NCI-H69 (cell line): ENCODE measurements around the gene NSUN3.
A peak's percentile ranks its signal among the peaks of the same experiment; 100 is the strongest.

Source experiments
- DNase-seq: peaks from one replicate; lab custom pipeline; 2025; lab: John Stamatoyannopoulos, UW

NSUN3 gene

DNA sequence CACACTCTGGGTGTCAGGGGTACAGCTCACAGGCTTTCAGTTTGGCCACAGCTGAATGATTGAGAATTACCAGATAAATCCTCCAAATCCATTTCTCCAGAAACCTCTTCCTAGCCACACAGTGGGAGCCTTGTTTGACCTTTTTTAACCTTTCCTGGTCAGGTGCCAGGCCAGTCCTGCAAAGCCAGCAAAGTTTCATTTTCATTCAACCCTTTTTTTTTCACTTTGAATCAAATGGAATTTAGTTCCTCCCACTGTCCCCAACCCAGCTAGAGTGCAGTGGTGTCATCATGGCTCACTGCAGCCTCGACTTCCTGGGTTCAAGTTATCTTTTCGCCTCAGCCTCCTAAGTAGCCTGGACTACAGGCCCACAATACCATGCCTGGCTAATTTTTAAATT lies 67.8 kb downstream of the NSUN3 start:
- DNase-seq = no peak

DNA sequence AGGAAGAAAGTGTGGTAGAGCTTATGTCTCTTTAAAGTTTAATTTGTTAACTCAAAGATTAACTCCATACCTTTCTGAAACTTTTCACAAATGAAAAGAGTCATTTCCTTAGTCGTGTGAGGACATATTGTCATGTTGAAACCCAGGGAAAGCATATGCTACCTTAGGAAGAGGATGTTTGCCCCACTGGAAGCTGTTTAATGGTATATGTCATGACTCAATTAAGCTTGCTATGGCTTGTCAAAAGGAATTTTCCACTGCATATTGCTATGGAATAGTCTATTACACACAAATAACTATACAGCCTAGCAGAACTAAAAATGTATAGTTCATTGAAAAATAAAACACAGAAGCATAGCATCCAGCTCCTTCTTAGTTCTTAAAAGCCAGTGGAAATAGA lies 69.9 kb downstream of the NSUN3 start:
- no peak for DNase-seq

DNA sequence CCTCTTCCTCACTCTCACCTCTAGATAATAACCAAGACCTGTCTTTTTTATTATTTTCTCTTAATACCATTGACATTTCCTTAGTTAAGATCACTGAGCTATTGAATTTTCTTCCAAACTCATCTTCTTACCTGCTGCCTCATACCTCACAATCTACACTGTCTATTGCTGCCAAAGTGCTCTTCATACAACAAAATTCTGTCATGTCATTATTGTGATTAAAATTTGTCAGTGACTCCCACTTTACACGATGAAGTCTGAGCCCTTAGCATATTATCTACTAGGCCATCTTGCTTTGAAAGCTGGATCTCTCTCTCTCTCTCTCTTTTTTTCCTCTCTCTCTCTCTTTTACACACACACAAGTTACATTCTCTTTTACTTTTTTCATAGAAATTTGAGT lies 73.3 kb downstream of the NSUN3 start:
- DNase-seq = no peak

DNA sequence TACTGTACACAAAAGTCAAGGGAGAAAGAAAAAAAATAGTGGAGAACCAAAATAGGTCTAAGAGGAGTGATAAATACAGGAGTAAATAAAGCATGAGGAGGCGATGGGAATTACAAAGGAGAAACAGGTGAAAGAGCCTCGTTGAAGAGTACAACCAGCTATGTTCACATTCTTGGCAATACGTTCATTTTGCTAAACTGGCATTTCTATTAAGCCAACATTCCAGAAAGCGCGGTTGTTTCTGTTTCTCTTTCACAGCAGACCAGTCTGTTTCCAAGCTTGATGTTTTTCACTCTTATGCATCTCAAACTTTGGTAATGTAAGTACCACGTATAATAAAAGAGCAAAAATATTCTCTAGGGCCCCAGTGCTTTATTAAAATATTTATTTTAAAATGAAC lies 74.5 kb downstream of the NSUN3 start:
- no peak for DNase-seq

DNA sequence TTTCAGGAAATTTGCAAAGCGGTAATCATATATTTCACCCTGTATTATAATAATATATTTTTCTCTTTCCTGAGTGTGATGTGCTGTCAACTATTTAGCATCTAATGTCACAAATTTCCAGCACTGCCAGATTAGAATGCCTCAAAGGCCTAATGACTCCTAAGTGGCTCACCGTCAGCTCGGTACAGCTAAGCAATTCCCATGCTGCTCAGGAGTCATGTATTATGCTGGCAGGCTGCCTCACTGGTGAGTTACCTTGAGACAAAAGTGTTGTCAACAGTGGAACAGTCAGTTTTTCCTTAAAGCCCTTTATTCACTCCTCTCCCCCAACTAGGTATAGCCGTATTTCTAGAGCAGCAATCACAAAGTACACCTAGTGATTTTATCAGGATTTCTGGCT lies 83.6 kb downstream of the NSUN3 start:
- DNase-seq = peak; percentile 1

DNA sequence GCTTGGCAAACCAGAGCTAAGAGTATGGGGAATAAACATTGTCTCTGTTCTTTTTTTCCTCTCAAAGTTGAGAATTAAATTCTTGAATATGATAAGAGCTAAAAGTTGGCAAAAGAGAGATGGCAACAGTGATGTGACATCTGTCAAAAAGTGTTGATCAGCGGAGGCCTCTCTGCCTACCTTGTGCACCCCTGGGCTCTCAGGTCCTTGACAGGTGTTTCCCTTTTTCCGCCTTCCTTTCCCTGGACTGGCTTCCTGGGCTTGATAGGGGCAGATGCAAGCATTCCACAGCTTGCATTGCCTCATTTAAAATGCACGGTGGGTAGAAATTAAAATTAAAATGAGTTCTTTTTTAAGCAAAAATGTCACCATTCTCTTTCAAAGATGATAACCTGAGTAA lies 84.2 kb downstream of the NSUN3 start:
- no peak for DNase-seq

DNA sequence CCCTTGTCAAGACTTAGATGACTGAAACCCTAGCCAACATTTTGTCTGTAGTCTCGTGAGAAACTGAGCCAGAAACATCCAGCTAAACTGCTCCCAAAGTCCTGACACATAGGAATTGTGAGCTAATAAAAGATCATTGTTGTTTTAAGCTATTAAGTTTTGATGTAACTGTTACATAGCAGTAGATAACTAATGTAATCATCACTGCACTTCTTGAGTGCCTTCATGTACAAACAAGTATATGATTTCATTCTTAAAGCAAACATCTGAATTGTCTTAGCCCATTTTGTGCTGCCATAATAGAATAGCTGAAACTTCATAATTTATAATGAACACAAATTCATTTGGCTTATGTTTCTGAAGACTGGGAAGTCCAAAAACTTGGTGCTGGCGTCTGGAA lies 87.3 kb downstream of the NSUN3 start:
- no peak for DNase-seq

DNA sequence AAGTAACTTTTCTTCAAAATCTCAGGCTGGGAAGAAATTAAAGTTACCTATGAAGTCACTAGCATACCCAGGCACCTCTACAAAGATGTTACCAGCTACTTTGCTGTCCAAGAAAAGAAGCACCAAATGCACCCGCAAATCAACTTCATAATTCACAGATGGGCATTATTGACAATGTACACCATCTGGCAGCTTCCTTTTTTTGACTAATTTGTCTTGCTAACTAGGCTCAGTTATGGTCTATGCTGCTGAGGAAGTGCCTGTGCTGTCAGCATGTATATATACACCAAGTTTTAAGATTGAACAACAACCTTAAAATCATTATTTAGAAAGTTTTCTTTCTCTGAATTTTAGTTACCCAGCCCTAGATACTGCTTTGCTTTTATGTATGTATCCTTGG lies 93.8 kb downstream of the NSUN3 start:
- peak; percentile 75 for DNase-seq

DNA sequence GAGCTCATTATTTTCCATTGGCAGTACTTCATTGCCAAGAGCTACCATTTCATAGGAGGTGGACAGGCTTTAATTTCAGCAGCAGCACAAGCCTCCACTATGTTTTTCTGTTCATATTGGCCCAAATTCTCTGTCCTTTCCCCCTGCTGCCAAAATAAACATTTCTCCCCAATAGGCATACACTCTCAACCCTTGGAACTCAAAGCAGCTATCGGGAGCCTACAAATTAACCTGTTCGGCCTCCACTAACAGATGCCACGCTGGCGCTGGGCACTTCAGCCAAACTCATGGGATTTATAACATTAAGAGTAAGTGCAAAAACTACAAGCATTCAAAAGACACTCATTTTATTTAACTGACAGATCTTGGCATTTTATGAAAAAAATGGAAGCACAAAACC lies 95.7 kb downstream of the NSUN3 start:
- DNase-seq = no peak

DNA sequence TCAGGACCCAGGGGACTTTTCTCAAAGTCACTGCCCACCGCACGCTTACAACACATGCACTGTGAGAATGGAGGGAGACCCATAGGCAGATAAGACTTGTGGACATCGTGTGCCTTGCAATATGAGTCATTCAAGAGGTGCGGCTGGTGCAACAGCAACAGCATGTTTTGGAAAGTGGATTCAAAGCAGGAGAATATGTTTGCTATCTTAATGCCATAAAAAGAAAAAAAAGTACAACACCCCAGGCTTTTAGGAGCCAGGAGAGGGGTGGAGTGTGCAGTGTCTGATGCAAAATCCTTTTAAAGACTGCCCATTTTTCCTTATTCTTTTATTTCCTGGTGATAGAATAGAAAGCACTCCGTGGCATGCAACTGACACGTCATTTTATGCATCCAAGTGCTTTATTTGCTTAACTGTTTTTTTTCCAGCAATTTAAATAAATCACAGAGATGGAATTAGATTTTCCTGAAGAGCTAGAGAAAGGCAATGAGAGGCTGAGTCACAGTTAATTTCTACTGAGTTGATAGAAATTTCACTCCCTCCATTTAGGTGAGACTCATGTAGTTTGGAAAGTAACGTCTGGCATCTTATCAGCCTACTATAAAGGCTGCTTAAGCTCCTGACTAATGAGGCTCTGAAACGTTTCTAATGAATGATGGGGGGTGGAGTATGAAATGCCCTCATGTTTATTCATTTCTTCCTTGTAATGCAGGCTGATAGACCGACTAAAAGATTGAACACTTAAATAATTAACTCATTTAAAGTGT lies 96.4 kb downstream of the NSUN3 start:
- peak; percentile 60 for DNase-seq

DNA sequence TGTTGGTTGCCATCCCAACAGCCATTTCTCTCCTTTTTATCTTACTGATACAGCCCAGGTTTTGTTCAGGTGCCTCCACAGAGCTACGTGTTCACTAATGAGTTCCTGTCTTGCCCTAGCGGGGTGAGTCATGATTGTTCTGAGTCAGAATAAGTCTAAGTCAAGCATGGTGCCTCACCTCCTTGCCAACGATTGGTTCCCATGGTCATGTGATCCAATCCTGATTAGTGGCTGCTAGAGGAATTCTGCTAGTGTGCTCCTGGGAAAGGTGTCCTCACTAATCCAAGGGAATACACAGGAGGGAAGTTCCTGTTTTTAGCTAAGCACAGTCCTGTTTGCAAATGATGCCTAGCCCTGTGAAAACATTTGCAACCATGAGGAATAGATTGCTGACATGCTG lies 99.8 kb downstream of the NSUN3 start:
- peak; percentile 19 for DNase-seq

DNA sequence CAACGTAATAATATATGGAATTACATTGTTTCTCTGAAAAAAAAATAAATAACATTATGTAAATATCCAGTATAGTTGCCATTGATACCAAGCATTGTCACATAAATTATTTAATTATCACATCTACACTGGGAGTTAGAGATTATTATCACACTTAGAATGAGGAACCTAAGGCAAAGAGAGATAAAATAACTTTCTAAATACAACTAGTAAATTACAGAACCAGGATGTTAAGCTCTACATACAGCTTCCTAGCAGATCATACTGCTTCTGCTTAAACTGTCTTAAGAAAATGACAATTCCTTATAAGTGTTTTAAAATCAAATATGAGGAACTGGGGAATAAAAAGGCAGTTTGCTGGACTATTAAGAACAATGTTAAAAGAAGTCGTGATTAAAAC lies 104.5 kb downstream of the NSUN3 start:
- no peak for DNase-seq

DNA sequence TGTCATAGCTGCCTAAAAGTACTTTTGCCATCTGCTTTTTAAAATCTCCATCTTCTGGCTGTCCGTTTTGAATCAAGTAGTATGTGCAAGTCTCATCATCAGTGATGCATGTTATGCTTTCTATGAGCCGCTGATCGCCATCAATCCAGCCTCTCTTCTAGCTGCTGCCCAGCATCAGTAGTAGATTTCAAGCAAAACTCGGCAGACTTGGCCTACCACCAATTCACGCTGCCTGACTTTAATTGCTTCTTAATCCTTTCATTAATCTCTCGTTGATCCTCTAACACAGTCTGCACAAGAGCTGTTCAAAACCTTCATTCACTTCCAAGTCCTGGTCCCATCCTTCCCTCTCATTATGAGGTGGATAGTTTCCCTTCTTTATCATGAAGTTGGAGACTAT lies 104.9 kb downstream of the NSUN3 start:
- DNase-seq = peak; percentile 3

DNA sequence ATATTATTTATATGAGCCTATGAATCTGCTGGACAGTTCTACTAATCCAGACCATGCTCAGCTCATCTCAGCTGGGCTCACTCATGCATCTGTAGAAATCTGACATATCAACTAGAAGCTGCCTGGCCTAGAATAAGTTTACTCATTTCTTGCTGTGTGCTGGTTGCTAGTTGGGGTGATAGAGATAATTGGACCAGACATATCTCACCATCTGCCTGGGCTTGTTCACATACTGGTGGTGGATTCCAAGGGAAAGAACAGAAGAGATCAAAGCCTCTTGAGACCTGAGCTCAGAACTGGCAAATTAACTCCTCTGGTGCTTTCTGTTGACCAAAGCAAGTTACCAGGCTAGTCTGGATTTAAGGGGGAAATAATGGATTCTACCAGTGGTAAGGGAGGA lies 109.1 kb downstream of the NSUN3 start:
- peak; percentile 2 for DNase-seq

DNA sequence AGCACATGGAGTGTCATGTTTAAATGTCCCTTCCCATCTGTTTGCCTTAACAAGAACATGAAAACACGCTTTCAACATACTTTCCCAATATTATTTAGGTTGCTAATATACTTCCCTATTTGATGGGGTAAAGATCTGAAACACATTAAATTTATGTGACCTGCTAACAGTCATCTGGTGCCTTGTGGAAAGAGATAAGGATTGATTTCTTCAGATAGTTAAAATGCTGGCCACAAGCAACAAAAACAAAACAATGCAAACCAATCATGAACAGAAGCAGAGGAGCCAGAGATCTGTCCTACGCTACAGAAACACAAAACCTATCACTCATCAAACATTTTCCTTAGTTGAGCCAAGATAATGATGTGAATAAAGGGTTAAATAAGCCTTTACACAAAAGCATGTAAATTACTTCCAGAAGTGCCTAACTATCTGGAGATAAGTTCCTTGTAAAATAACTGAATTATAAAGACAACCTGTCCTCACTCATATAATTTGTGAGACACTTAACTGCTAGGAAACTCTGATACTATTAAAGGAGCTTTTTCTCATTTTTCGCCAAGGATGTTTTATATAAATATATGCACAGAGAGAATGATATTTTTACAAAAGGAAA lies 109.9 kb downstream of the NSUN3 start:
- DNase-seq = no peak

DNA sequence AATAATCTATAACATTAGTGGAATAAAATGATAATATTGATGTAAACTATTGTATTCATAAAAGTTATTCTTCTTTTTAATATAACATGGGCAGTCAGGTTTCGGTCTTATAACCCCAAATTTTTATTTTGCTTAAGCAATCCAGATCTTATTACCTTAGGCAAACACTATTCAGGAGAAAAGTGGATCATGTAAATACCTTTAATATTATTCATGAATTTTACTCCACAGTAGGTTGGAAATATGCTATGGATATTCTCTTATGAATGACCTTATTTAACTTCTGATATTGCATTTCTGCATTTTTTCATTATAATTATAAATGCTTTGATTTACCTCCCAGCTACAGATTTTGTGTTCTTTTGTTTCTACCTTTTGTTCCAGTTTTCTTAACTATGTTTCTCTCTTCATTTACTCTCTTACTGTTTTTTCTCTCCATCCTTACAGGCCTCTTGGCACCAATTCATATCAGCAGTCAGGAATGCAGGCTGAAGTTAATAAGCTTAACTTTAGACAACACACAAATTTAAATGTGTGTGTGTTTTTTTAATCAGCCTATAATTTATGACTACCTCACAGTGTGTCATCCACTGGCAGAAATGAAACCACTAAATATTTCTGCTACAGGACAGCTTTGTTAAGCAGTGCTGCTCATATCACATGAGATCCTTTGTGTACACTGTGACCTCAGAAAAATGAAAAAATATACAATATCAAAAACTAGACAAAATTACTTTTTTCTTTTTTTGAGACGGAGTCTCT lies 111.0 kb downstream of the NSUN3 start:
- DNase-seq = peak; percentile 9

DNA sequence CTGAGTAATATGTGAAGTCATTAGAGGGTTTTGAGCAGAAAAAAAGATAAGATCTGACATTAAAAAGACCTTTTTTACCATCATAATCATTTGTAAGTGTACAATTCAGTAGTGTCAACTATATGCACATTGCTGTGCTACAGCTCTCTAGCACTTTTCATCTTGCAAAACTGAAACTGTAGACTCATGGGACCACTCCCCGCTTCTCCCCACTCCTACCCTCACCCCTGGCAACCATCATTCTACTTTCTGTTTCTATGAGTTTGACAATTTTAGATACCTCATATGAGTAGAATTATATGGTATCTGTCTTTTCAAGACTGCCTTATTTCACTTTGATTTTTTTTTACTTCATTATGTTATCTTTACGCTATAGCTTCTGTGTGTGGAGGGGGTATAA lies 112.8 kb downstream of the NSUN3 start:
- no peak for DNase-seq

DNA sequence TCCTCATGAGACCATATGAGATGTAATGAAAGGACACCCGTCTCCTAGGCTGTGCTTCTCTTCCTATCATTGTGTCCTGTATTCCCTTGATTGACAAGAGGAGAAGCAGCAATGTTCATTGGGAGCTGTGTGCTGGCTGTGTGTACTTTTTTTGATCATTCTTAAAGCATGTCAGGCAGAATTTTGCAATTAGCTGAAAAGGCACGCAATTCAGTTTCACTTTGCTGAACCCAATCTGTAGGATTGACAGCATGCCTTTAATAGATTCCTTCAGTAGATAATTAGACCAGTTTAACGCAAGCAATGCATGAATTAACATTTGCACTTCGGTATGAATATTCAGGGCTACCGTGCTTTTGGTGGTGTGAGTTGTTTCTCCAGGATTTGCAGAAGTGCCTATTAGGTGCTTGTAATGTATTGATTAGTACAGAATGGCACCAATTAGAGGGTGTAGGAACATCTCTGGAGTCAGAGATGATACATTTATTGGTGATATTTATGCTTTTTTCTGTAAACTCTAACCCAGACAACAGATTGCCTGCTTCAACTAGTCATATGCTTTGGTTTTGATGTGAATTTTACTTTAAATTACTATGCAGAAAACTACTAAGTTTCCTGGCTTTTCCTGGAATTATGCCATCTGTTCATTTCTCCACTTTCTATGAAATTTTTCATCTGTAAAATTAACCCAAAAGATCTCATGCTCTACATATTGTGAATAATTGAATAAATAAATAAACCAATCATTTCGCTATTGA lies 114.3 kb downstream of the NSUN3 start:
- DNase-seq = peak; percentile 32
